MM.1S (cell line): ENCODE data around the gene MEIS2.

ENCODE experiments used
- CTCF ChIP-seq: fragments of 300-600 bp; sonication (generic); IDR thresholded peaks from 2 replicates; pipeline ENCODE4 v1.5.1; 2016; ENCODE audit warnings: antibody characterized with exemption, low read length, mixed read lengths
- EZH2 ChIP-seq: fragments of 300-600 bp; sonication (generic); optimal IDR thresholded peaks from 2 replicates; pipeline ENCODE3; 2017; ENCODE audit warnings: low read depth, mild to moderate bottlenecking, antibody characterized with exemption, low read length, mixed read lengths
- EZH2phosphoT487 ChIP-seq: fragments of 300-600 bp; sonication (generic); IDR thresholded peaks from 2 replicates; pipeline ENCODE4 v1.6.1; 2018; ENCODE audit warnings: antibody characterized with exemption, low read length

GRCh38 chr15:37014566-37014965 lies 85.8 kb downstream of the MEIS2 start:
- no peak for TF ChIP-seq EZH2
- TF ChIP-seq CTCF, result no peak
- no peak for TF ChIP-seq EZH2phosphoT487
